SK-N-MC (cell line): Measurements from ENCODE around the gene ATXN10.

ENCODE experiments used
- DNase-seq: peaks from one replicate; pipeline ENCODE4 v3.0.0-alpha.2; 2011; ENCODE audit warnings: low read depth, low spot score
- H3K27ac ChIP-seq: fragments of 200-600 bp; sonication (generic); 2 replicates; pipeline ENCODE4 v1.5.1; 2016; ENCODE audit warnings: mixed run types
- H3K36me3 ChIP-seq: fragments of 200-600 bp; sonication (generic); 2 replicates; pipeline ENCODE4 v1.6.1; 2017; ENCODE audit warnings: antibody characterized with exemption, low read length, mixed read lengths; ENCODE audit not compliant: insufficient read depth
- H3K4me3 ChIP-seq: fragments of 200-600 bp; sonication (generic); 2 replicates; pipeline ENCODE4 v1.5.1; 2016
- H3K9ac ChIP-seq: fragments of 200-600 bp; sonication (generic); 2 replicates; pipeline ENCODE4 v1.8.0; 2017; ENCODE audit warnings: mixed run types, mixed read lengths; ENCODE audit not compliant: insufficient read length
- H3K9me3 ChIP-seq: fragments of 200-600 bp; sonication (generic); 2 replicates; pipeline ENCODE4 v1.6.1; 2017; ENCODE audit warnings: low read depth, mild to moderate bottlenecking, antibody characterized with exemption, low read length, moderate library complexity, mixed read lengths
- EZH2 ChIP-seq: fragments of 200-600 bp; sonication (generic); IDR thresholded peaks from one replicate; pipeline ENCODE4 v1.6.1; 2017; ENCODE audit warnings: antibody characterized with exemption
- FOXP2 ChIP-seq: optimal IDR thresholded peaks from 2 replicates; pipeline ENCODE3; 2011; ENCODE audit warnings: mild to moderate bottlenecking, moderate library complexity; ENCODE audit not compliant: insufficient read depth; ENCODE audit errors: extremely low read length, control extremely low read depth
- POLR2AphosphoS5 ChIP-seq: IDR thresholded peaks from 2 replicates; pipeline ENCODE4 v1.6.1; 2012; ENCODE audit warnings: mild to moderate bottlenecking, low read depth, low read length, borderline replicate concordance

Gene ATXN10

DNA sequence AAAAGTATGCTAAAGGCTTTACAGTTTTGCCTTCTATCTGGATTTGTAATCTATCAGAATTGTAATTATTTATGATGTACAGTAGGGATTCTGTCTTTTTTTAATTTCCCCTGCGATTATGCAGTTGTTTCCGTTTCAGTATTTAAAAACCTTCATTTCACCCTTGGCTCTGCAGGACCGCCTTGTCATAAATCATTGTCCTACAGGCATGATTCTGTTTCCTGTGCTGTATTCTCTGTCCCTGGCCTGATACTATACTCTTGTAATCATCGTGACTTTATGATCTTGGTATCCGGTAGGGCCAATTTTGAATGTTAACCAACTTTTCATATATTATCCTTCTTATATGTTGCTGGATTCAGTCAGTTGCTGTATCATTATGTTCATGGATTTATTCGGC, 151.7 kb downstream of the ATXN10 start:
- TF ChIP-seq EZH2 (no peak), FOXP2 (no peak), POLR2AphosphoS5 (no peak)
- no peak overlapping the region for H3K4me3 ChIP-seq
- DNase-seq, result no peak
- no peak overlapping the region for H3K27ac ChIP-seq
- H3K36me3 ChIP-seq, result peaks cover 42% of the 10 kb centered on the region
- no peaks in the 10 kb centered on the region for H3K9me3 ChIP-seq
- H3K9ac ChIP-seq, result no peak overlapping the region

DNA sequence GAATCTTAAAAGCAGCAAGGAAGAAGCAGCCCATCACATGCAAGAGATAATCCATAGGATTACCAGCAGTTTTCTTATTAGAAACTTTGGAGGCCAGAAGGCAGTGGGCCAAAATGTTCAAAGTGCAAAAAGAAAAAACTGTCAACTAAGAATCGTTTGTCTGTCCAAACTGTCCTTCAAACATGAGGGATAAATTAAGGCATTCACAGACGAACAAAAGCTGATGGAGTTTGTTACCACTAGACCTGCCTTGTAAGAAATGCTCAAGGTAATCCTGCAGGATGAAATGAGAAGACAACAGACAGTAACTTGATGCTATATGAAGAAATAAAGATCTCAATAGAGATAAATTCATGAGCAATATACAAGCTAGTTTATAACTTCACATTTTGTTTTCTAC, 154.9 kb downstream of the ATXN10 start:
- H3K27ac ChIP-seq, result no peak overlapping the region
- no peak for DNase-seq
- H3K4me3 ChIP-seq, result no peak overlapping the region
- H3K9ac ChIP-seq, result no peak overlapping the region
- no peak for TF ChIP-seq FOXP2
- no peak for TF ChIP-seq EZH2
- TF ChIP-seq POLR2AphosphoS5, result no peak
- no peaks in the 10 kb centered on the region for H3K9me3 ChIP-seq
- H3K36me3 ChIP-seq, result peaks cover 42% of the 10 kb centered on the region

DNA sequence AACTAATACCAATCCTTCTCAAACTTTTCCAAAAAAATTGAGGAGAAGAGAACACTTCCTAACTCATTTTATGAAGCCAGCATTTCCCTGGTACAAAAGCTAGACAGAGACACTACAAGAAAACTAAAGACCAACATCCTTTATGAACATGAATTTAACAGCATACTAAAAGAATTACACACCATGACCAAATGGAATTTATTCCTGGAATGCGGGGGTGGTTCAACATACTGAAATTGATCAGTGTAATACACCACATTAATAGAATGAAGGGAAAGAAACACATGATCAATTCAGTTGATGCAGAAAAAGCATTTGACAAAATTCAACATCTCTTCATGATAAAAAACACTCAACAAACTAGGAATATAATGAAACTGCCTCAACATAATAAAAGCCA, 157.2 kb downstream of the ATXN10 start:
- Histone ChIP-seq H3K9ac (no peak overlapping the region), H3K27ac (no peak overlapping the region), H3K36me3 (peaks cover 43% of the 10 kb centered on the region), H3K9me3 (no peaks in the 10 kb centered on the region), H3K4me3 (no peak overlapping the region)
- TF ChIP-seq FOXP2 (no peak), EZH2 (no peak), POLR2AphosphoS5 (no peak)
- no peak for DNase-seq

DNA sequence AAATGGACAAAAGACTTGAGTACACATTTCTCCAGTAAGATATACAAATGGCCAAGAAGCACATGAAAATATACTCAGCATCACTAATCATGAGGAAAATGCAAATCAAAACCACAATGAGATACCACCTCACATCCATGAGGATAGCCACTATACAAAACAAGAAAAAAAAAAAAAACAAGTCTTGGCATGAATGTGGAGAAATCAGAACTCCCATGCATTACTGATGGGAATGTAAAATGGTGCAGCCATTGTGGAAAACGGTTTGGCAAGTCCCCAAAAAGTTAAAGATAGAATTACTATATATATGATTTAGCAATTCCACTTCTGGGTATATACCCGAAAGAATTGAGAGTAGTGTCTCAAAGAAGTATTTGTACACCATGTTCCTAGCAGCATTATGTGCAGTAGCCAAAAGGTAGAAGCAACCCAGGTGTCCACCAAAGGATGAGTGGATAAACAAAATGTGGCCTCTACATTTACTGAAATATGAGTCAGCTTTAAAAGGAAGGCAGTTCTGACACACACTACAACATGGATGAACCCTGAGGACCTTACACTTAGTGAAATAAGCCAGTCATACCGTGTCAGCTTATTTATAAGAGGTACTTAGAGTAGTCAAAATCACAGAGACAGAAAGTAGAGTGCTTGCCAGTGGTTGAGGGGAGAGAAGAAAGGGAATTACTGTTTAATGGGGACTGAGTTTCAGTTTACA, 159.1 kb downstream of the ATXN10 start:
- peaks cover 26% of the 10 kb centered on the region for H3K36me3 ChIP-seq
- TF ChIP-seq POLR2AphosphoS5 (no peak), EZH2 (no peak), FOXP2 (no peak)
- DNase-seq, result no peak
- peak overlapping the region; percentile 21; the same call in 1 of the 2 replicates for H3K27ac ChIP-seq
- H3K9ac ChIP-seq, result no peak overlapping the region
- H3K9me3 ChIP-seq, result no peaks in the 10 kb centered on the region
- no peak overlapping the region for H3K4me3 ChIP-seq

DNA sequence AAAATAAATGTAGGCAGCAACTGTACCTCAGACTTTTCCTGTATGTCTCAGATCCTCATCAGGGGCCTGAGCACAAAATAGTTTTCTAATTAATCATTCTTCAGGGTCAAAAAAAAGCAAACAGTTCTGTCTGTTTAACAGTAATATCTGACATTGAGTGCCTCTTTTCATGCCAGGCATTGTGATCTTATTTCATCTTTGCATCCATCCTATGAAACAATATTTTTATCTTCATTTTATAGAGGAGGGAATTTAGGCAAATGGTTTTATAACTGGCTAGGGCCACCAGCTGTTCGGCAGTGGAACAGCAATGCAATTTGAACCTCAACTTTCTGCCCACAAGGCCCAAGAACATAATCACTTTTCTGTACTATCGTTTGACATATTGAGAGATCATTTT, 159.8 kb downstream of the ATXN10 start:
- no peak overlapping the region for H3K9ac ChIP-seq
- DNase-seq, result no peak
- no peak overlapping the region for H3K4me3 ChIP-seq
- H3K9me3 ChIP-seq, result no peaks in the 10 kb centered on the region
- H3K27ac ChIP-seq, result no peak overlapping the region; the same call in 1 of the 2 replicates
- TF ChIP-seq EZH2 (no peak), FOXP2 (no peak), POLR2AphosphoS5 (no peak)
- peaks cover 19% of the 10 kb centered on the region for H3K36me3 ChIP-seq

DNA sequence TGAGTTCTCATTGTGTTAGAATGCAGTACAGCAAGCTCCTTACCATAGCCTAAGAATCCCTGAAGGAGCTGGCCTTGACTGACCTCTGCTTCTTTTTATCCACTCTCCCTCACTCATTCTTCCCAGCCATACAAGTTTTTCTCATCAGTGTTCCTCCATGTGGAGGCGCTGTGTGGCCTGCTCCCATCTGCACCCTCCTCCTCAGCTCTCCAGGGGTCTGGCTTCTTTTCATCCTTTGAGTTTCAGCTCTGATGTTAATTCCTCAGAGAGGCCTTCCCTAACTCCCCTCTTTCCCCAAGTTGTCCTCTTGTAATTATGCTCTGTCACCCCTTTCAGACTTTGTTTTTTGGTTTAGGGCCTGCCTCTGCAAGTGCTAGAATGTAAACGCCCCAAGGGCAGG, 160.5 kb downstream of the ATXN10 start:
- Histone ChIP-seq H3K9me3 (no peaks in the 10 kb centered on the region), H3K9ac (no peak overlapping the region), H3K27ac (no peak overlapping the region), H3K4me3 (no peak overlapping the region), H3K36me3 (peaks cover 13% of the 10 kb centered on the region)
- TF ChIP-seq POLR2AphosphoS5 (no peak), EZH2 (no peak), FOXP2 (no peak)
- no peak for DNase-seq

DNA sequence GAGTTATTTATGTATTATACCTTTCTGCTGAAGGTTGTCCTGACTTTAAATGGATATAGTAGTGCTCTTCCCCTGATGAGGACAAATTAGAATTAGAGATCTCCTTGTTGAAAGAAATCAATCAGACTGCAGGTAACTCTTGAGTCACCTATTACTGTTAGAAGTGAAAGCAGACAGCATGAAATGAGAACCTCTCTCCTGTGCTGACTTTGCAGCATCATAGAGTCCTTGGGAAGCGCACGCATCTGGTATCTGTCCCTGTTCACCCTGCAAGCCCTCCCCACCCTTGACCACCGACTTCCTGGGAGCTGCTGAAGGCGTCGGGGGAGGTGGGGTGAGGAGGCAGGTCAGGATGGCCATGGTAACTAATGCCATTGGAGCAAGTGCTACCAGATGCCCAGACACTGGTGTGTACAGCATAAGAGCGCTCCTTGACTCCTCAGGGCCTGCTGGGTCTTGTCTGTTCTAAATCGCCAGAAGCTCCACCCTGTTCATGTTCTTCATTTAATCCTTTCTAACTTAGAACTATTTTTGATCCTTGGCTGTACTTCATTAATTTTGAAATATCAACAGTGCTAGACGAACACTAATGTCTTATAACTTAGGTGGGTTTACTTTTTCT, 161.4 kb downstream of the ATXN10 start:
- no peak for TF ChIP-seq FOXP2
- H3K4me3 ChIP-seq, result no peak overlapping the region
- H3K36me3 ChIP-seq, result peaks cover 7% of the 10 kb centered on the region
- no peak overlapping the region for H3K27ac ChIP-seq
- no peaks in the 10 kb centered on the region for H3K9me3 ChIP-seq
- no peak for DNase-seq
- H3K9ac ChIP-seq, result no peak overlapping the region

DNA sequence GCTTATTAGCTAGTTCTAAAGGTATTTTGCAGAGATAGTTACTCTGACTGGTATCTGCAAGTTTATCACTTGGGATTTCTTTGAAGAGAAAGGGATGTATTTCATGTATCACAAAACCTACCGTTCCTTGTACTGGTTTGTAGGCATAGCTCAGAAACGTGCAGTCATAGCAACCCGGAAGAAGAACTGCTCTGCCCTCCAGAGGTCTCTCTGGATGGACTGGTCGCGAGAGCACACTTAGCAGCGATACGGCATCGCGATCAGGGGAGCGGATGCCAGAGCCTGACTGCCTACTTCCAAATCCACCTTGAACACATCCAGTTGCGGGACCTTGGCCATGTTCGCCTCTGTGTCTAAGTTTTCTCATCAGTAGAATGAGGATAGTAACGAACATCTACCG, 162.0 kb downstream of the ATXN10 start:
- DNase-seq, result no peak

DNA sequence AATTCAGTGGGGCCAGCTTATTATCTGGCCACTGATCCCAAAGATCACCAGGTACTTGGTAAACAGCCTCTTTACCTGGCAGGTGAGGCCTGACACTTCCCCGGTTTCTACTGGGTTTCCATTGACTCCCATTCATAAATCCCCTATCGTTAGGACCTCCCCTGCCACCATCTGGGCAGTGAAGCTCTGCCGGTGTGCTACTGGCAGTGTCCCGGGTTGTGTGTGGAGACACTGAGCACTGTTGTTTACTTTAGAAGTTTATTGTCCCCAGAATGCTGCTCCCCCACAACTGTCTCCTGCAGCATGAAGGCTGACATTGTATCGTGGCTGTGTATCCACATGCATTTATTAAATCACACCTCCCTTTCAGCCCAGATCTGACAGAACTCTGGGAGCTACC, 162.6 kb downstream of the ATXN10 start:
- H3K4me3 ChIP-seq, result no peak overlapping the region
- H3K36me3 ChIP-seq, result peaks cover 7% of the 10 kb centered on the region
- DNase-seq, result no peak
- no peak for TF ChIP-seq POLR2AphosphoS5
- no peak for TF ChIP-seq EZH2
- TF ChIP-seq FOXP2, result no peak
- no peak overlapping the region for H3K27ac ChIP-seq
- no peak overlapping the region for H3K9ac ChIP-seq
- H3K9me3 ChIP-seq, result no peaks in the 10 kb centered on the region

More for the DNA sequence above, 162.0 kb downstream of the ATXN10 start:
- no peak overlapping the region for H3K9ac ChIP-seq
- no peaks in the 10 kb centered on the region for H3K9me3 ChIP-seq
- no peak overlapping the region for H3K27ac ChIP-seq
- H3K4me3 ChIP-seq, result no peak overlapping the region
- peaks cover 7% of the 10 kb centered on the region for H3K36me3 ChIP-seq
- no peak for TF ChIP-seq EZH2
- no peak for TF ChIP-seq FOXP2
- TF ChIP-seq POLR2AphosphoS5, result no peak
